Upper lobe of right lung (tissue), 1 donor: ENCODE results near the gene RPTOR. TPM values are rescaled to one million over a fixed set of nuclear protein-coding genes. Genes with fewer than 3 reads are reported as not detected.

ENCODE experiments used
- ATAC-seq: fragments of 200-7000 bp; cut with Tn5 transposase; one replicate; pipeline ENCODE4 v1.9.1; 2020; ENCODE audit warnings: mild to moderate bottlenecking, moderate library complexity
- DNase-seq: peaks from one replicate; pipeline ENCODE4 v3.0.0-alpha.2; 2020
- H3K27ac ChIP-seq: fragments of 200-600 bp; one replicate; pipeline ENCODE4 v1.8.0; 2022
- H3K27me3 ChIP-seq: fragments of 200-600 bp; one replicate; pipeline ENCODE4 v1.8.0; 2022; ENCODE audit warnings: mild to moderate bottlenecking
- H3K36me3 ChIP-seq: fragments of 200-600 bp; one replicate; pipeline ENCODE4 v1.8.0; 2022
- H3K4me1 ChIP-seq: fragments of 200-600 bp; one replicate; pipeline ENCODE4 v1.8.0; 2022
- H3K4me3 ChIP-seq: fragments of 200-600 bp; one replicate; pipeline ENCODE4 v1.8.0; 2022; ENCODE audit warnings: mild to moderate bottlenecking
- H3K9me3 ChIP-seq: fragments of 200-600 bp; one replicate; pipeline ENCODE4 v1.8.0; 2022
- CTCF ChIP-seq: fragments of 200-600 bp; IDR thresholded peaks from one replicate; pipeline ENCODE4 v1.8.0; 2022; ENCODE audit warnings: antibody characterized with exemption
- intact Hi-C: fragments of 100-400 bp; cut with DNase I; formaldehyde crosslinking; loops from one replicate; pipeline ENCODE4 v1.11.0; 2022
- total RNA-seq: library from RNA; stranded (reverse); fragmentation: NEBNext Ultra II Directional; extraction: Animal tissue kit (Norgen Biotek cat#: 25700); gene quantifications from one replicate; pipeline ENCODE4 v1.2.1, GENCODE V29; 2021
- donor health status: DM: no; HTN: yes; CAD: no; lungs with severe emphysema.

The RPTOR gene
- total RNA-seq, 1 donor from 2014 or later = 35.4 TPM

GRCh38 chr17:80783486-80783885 lies 238.8 kb downstream of the RPTOR start:
- H3K36me3 ChIP-seq = no peaks in the 10 kb centered on the region
- no peaks in the 10 kb centered on the region for H3K9me3 ChIP-seq
- H3K27ac ChIP-seq = no peak overlapping the region
- ATAC-seq = no peak
- H3K4me1 ChIP-seq = peaks cover 39% of the 10 kb centered on the region
- no peaks in the 10 kb centered on the region for H3K27me3 ChIP-seq
- intact Hi-C loops = no loop called here
- H3K4me3 ChIP-seq = no peak overlapping the region
- no peak for TF ChIP-seq CTCF
- DNase-seq = no peak

GRCh38 chr17:80783971-80784370 lies 239.3 kb downstream of the RPTOR start:
- no peak overlapping the region for H3K4me3 ChIP-seq
- H3K9me3 ChIP-seq = no peaks in the 10 kb centered on the region
- H3K4me1 ChIP-seq = peaks cover 39% of the 10 kb centered on the region
- ATAC-seq (no peak), DNase-seq (no peak)
- TF ChIP-seq CTCF = no peak
- H3K36me3 ChIP-seq = no peaks in the 10 kb centered on the region
- no peaks in the 10 kb centered on the region for H3K27me3 ChIP-seq
- intact Hi-C loops = no loop called here
- H3K27ac ChIP-seq = no peak overlapping the region

GRCh38 chr17:80785477-80786178 lies 241.0 kb downstream of the RPTOR start:
- Histone ChIP-seq H3K27ac (no peak overlapping the region), H3K9me3 (no peaks in the 10 kb centered on the region), H3K4me1 (peaks cover 40% of the 10 kb centered on the region), H3K36me3 (no peaks in the 10 kb centered on the region), H3K27me3 (no peaks in the 10 kb centered on the region), H3K4me3 (no peak overlapping the region)
- intact Hi-C loops = no loop called here
- ATAC-seq (peak; percentile 82), DNase-seq (peak; percentile 84)
- no peak for TF ChIP-seq CTCF

GRCh38 chr17:80786470-80786869 lies 241.8 kb downstream of the RPTOR start:
- no peak for TF ChIP-seq CTCF
- intact Hi-C loops = no loop called here
- H3K9me3 ChIP-seq = no peaks in the 10 kb centered on the region
- H3K4me1 ChIP-seq = peaks cover 41% of the 10 kb centered on the region
- no peaks in the 10 kb centered on the region for H3K27me3 ChIP-seq
- H3K4me3 ChIP-seq = no peak overlapping the region
- ATAC-seq = no peak
- no peak overlapping the region for H3K27ac ChIP-seq
- H3K36me3 ChIP-seq = no peaks in the 10 kb centered on the region
- DNase-seq = no peak

GRCh38 chr17:80786887-80787286 lies 242.2 kb downstream of the RPTOR start:
- H3K4me3 ChIP-seq = no peak overlapping the region
- TF ChIP-seq CTCF = no peak
- no peaks in the 10 kb centered on the region for H3K36me3 ChIP-seq
- intact Hi-C loops = no loop called here
- no peaks in the 10 kb centered on the region for H3K9me3 ChIP-seq
- H3K4me1 ChIP-seq = peaks cover 44% of the 10 kb centered on the region
- ATAC-seq (no peak), DNase-seq (no peak)
- no peaks in the 10 kb centered on the region for H3K27me3 ChIP-seq
- no peak overlapping the region for H3K27ac ChIP-seq

- TF ChIP-seq CTCF = no peak
- intact Hi-C loops = no loop called here
- DNase-seq (no peak), ATAC-seq (no peak)
- no peak overlapping the region for H3K27ac ChIP-seq
- no peaks in the 10 kb centered on the region for H3K27me3 ChIP-seq
- H3K36me3 ChIP-seq = no peaks in the 10 kb centered on the region
- H3K4me3 ChIP-seq = no peak overlapping the region
- H3K4me1 ChIP-seq = peaks cover 46% of the 10 kb centered on the region
- no peaks in the 10 kb centered on the region for H3K9me3 ChIP-seq
Observed at GRCh38 chr17:80787881-80788280, 243.2 kb downstream of the RPTOR start.
